ENCODE data around the gene GHRH. TPM values are rescaled to one million over a fixed set of nuclear protein-coding genes. Genes with fewer than 3 reads are reported as not detected.

Gene GHRH
- total and polyA plus RNA-seq, 2 of the 4 experiments (the other 2 are of a cell fraction) = not detected

- no peak overlapping the region for H2AFZ ChIP-seq (replicated peaks; ENCODE audit: low read length, poor library complexity)
- no peak overlapping the region for H2BK20ac ChIP-seq (ENCODE audit: low read depth, low read length)
- no peak overlapping the region for H3K56ac ChIP-seq (ENCODE audit: extremely low read depth, insufficient read depth, low read length)
- in situ Hi-C loops (cut with MboI; ENCODE audit: low sequenced_read_pairs) = no loop called here
- peaks cover 10% of the 10 kb centered on the region for H4K20me1 ChIP-seq (ENCODE audit: insufficient read depth, low read length)
- H2AK9ac ChIP-seq (replicated peaks; ENCODE audit: low read depth, low read length, poor library complexity) = no peak overlapping the region
- H3K9ac ChIP-seq (ENCODE audit: low read depth, low read length) = no peak overlapping the region
- H3K4ac ChIP-seq (ENCODE audit: low read depth, low read length) = no peak overlapping the region
- peaks cover 2% of the 10 kb centered on the region; the same call in 1 of the 2 replicates for H3K4me1 ChIP-seq (ENCODE audit: control insufficient read depth, insufficient read depth, low read length)
- no peak overlapping the region for H3K4me2 ChIP-seq (ENCODE audit: low read depth, low read length)
- no peak overlapping the region for H2BK120ac ChIP-seq (ENCODE audit: low read depth, low read length)
- H3K79me1 ChIP-seq (ENCODE audit: low read depth in 1 of 2, low read length in 2 of 2) = peaks cover 46 to 80% of the 10 kb centered on the region in 2 experiments
- H3K23ac ChIP-seq (ENCODE audit: low read depth, low read length) = no peak overlapping the region
- H3K9me1 ChIP-seq (ENCODE audit: insufficient read depth, low read length) = peaks cover 32% of the 10 kb centered on the region
- no peak for ATAC-seq (ENCODE audit: low read depth)
- ChIA-PET CTCF (no interaction called here), POLR2A (ENCODE audit: unreplicated experiment) (no interaction called here)
- H3K4me3 ChIP-seq (ENCODE audit: insufficient read depth, low read depth, low read length) = no peak overlapping the region
- H3K27me3 ChIP-seq (ENCODE audit: control insufficient read depth, insufficient read depth, low read length) = no peaks in the 10 kb centered on the region
- BruUV-seq (replicated peaks) = no TSS peak
- H4K5ac ChIP-seq (ENCODE audit: low read depth, low read length) = no peak overlapping the region
- H3K36me3 ChIP-seq (ENCODE audit: control insufficient read depth, insufficient read depth, low read length) = peaks cover 44% of the 10 kb centered on the region
- H4K91ac ChIP-seq (ENCODE audit: insufficient read depth, low read depth, low read length) = no peak overlapping the region
- H3K27ac ChIP-seq (ENCODE audit: insufficient read depth, low read length) = no peak overlapping the region
- H2AK5ac ChIP-seq (ENCODE audit: low read depth, low read length) = no peak overlapping the region
- DNase-seq = no peak
- intact Hi-C loops (cut with micrococcal nuclease) = no loop called here
- H3K9me3 ChIP-seq (ENCODE audit: control insufficient read depth, insufficient read depth, low read length) = no peaks in the 10 kb centered on the region
- no peak overlapping the region for H2BK15ac ChIP-seq (ENCODE audit: low read depth, low read length)
- dilution Hi-C loops (cut with HindIII; ENCODE audit: low sequenced_read_pairs, unreplicated experiment) = no loop called here
- no CpG with 5 or more reads among the region's 3 CpGs for WGBS, 2 experiments (ENCODE audit: extremely low coverage in 2 of 2, insufficient read length in 1 of 2)
- H2BK5ac ChIP-seq (ENCODE audit: low read depth, low read length, poor library complexity, severe bottlenecking) = no peak overlapping the region
- TF ChIP-seq MAFK (IDR thresholded peaks at IDR 0.05; ENCODE audit: low read depth, low read length) = no peak
- TF ChIP-seq SMC3 (IDR thresholded peaks at IDR 0.05; ENCODE audit: low read depth, low read length) = no peak
- TF ChIP-seq BHLHE40 (IDR thresholded peaks at IDR 0.05; ENCODE audit: low read depth, low read length) = no peak
- no peak for TF ChIP-seq NFE2L2 (IDR thresholded peaks at IDR 0.05; ENCODE audit: low read depth, low read length)
- TF ChIP-seq CTCF (conservative IDR thresholded peaks at IDR 0.05; ENCODE audit: low read depth, low read length) = no peak
- no peak for TF ChIP-seq RAD21 (IDR thresholded peaks at IDR 0.05; ENCODE audit: low read length)
- TF ChIP-seq RFX5 (IDR thresholded peaks at IDR 0.05; ENCODE audit: low read depth, low read length) = no peak
- TF ChIP-seq MXI1 (IDR thresholded peaks at IDR 0.05; ENCODE audit: borderline replicate concordance, low read depth, low read length) = no peak
- TF ChIP-seq POLR2A (IDR thresholded peaks at IDR 0.05; ENCODE audit: low read depth, low read length) = no peak
- no peak for TF ChIP-seq USF2 (IDR thresholded peaks at IDR 0.05; ENCODE audit: low read depth, low read length)
- TF ChIP-seq CHD1 (IDR thresholded peaks at IDR 0.05; ENCODE audit: low read depth, low read length) = no peak
- no peak for TF ChIP-seq FOS (IDR thresholded peaks at IDR 0.05; ENCODE audit: low read depth, low read length)
- TF ChIP-seq RCOR1 (IDR thresholded peaks at IDR 0.05; ENCODE audit: insufficient replicate concordance, low read length) = no peak
- TF ChIP-seq CEBPB (IDR thresholded peaks at IDR 0.05; ENCODE audit: low read depth, low read length) = no peak
- no peak for TF ChIP-seq MAZ (IDR thresholded peaks at IDR 0.05; ENCODE audit: borderline replicate concordance, low read depth, low read length)
- no peak overlapping the region for H3K18ac ChIP-seq (ENCODE audit: low read depth, low read length)
- H3K14ac ChIP-seq (replicated peaks; ENCODE audit: low read depth, low read length) = no peak overlapping the region
- 0 out of 4 replicates have a peak overlapping the region, but pooled peaks of 1 of the 2 experiments have one; percentile 1 for H4K8ac ChIP-seq (ENCODE audit: low read depth in 2 of 2, low read length in 2 of 2)
These were observed 44.2 kb upstream of the GHRH start for GRCh38 chr20:37305839-37306238.

Data from IMR-90 (cell line).